Measurements from ENCODE around the gene HIC1.

HIC1 gene

GRCh38 chr17:2050300-2051060, 4.4 kb upstream of the HIC1 start:
- peak; percentile 40 for ATAC-seq
- Mint-ChIP-seq H3K36me3 (no peaks in the 10 kb centered on the region), H3K27ac (no peak overlapping the region), H3K4me3 (peak overlapping the region; percentile 52), H3K4me1 (peaks cover 42% of the 10 kb centered on the region), H3K9me3 (no peaks in the 10 kb centered on the region), H3K27me3 (peaks cover 31% of the 10 kb centered on the region)

- Mint-ChIP-seq H3K4me1 (peaks cover 42% of the 10 kb centered on the region), H3K4me3 (peak overlapping the region; percentile 52), H3K27me3 (peaks cover 31% of the 10 kb centered on the region), H3K36me3 (no peaks in the 10 kb centered on the region), H3K27ac (no peak overlapping the region), H3K9me3 (no peaks in the 10 kb centered on the region)
- no peak for ATAC-seq
Observed at GRCh38 chr17:2051061-2051932, 3.6 kb upstream of the HIC1 start.

GRCh38 chr17:2051933-2052559, 2.9 kb upstream of the HIC1 start:
- Mint-ChIP-seq H3K36me3 (no peaks in the 10 kb centered on the region), H3K27me3 (peaks cover 31% of the 10 kb centered on the region), H3K4me1 (peaks cover 42% of the 10 kb centered on the region), H3K4me3 (peak overlapping the region; percentile 8), H3K9me3 (no peaks in the 10 kb centered on the region), H3K27ac (no peak overlapping the region)
- ATAC-seq = no peak

GRCh38 chr17:2053380-2054261, 1.3 kb upstream of the HIC1 start:
- peaks cover 20% of the 10 kb centered on the region for H3K27me3 Mint-ChIP-seq
- H3K36me3 Mint-ChIP-seq = no peaks in the 10 kb centered on the region
- H3K9me3 Mint-ChIP-seq = no peaks in the 10 kb centered on the region
- H3K27ac Mint-ChIP-seq = no peak overlapping the region
- peaks cover 34% of the 10 kb centered on the region for H3K4me1 Mint-ChIP-seq
- no peak for ATAC-seq
- H3K4me3 Mint-ChIP-seq = peak overlapping the region; percentile 77

- Mint-ChIP-seq H3K36me3 (no peaks in the 10 kb centered on the region), H3K27me3 (peaks cover 20% of the 10 kb centered on the region)
- no peak for ATAC-seq
Observed at GRCh38 chr17:2054262-2054511, 716 bp upstream of the HIC1 start.

GRCh38 chr17:2055292-2056205, 646 bp downstream of the HIC1 start:
- peak overlapping the region; percentile 74 for H3K4me3 Mint-ChIP-seq
- peak overlapping the region; percentile 44 for H3K27ac Mint-ChIP-seq
- peaks cover 40% of the 10 kb centered on the region for H3K4me1 Mint-ChIP-seq
- H3K27me3 Mint-ChIP-seq = peaks cover 27% of the 10 kb centered on the region
- H3K36me3 Mint-ChIP-seq = peaks cover 6% of the 10 kb centered on the region
- peak; percentile 13 for ATAC-seq
- no peaks in the 10 kb centered on the region for H3K9me3 Mint-ChIP-seq

More at GRCh38 chr17:2054262-2054511, 716 bp upstream of the HIC1 start:
- H3K27ac Mint-ChIP-seq = no peak overlapping the region
- peak overlapping the region; percentile 77 for H3K4me3 Mint-ChIP-seq
- H3K9me3 Mint-ChIP-seq = no peaks in the 10 kb centered on the region
- peaks cover 30% of the 10 kb centered on the region for H3K4me1 Mint-ChIP-seq

- Mint-ChIP-seq H3K36me3 (peaks cover 14% of the 10 kb centered on the region), H3K27me3 (peaks cover 21% of the 10 kb centered on the region), H3K4me3 (peak overlapping the region; percentile 74), H3K9me3 (no peaks in the 10 kb centered on the region), H3K4me1 (peaks cover 43% of the 10 kb centered on the region), H3K27ac (peak overlapping the region; percentile 44)
- ATAC-seq = no peak
Observed at GRCh38 chr17:2056206-2057174, 1.6 kb downstream of the HIC1 start.

- H3K27ac Mint-ChIP-seq = peak overlapping the region; percentile 58
- H3K9me3 Mint-ChIP-seq = no peaks in the 10 kb centered on the region
- peaks cover 21% of the 10 kb centered on the region for H3K36me3 Mint-ChIP-seq
- peak overlapping the region; percentile 26 for H3K4me3 Mint-ChIP-seq
- peaks cover 35% of the 10 kb centered on the region for H3K4me1 Mint-ChIP-seq
- H3K27me3 Mint-ChIP-seq = peaks cover 14% of the 10 kb centered on the region
- ATAC-seq = no peak
Observed at GRCh38 chr17:2057175-2057759, 2.4 kb downstream of the HIC1 start.

GRCh38 chr17:2057760-2058585, 3.1 kb downstream of the HIC1 start:
- H3K27me3 Mint-ChIP-seq = peaks cover 11% of the 10 kb centered on the region
- H3K36me3 Mint-ChIP-seq = peaks cover 28% of the 10 kb centered on the region
- no peak for ATAC-seq
- H3K9me3 Mint-ChIP-seq = no peaks in the 10 kb centered on the region
- H3K4me1 Mint-ChIP-seq = peaks cover 39% of the 10 kb centered on the region
- H3K4me3 Mint-ChIP-seq = peak overlapping the region; percentile 26
- H3K27ac Mint-ChIP-seq = peak overlapping the region; percentile 58

- peak overlapping the region; percentile 60 for H3K4me3 Mint-ChIP-seq
Observed at GRCh38 chr17:2058586-2059546, 4.0 kb downstream of the HIC1 start.

More at GRCh38 chr17:2058586-2059546, 4.0 kb downstream of the HIC1 start:
- H3K9me3 Mint-ChIP-seq = no peaks in the 10 kb centered on the region
- H3K4me1 Mint-ChIP-seq = peaks cover 38% of the 10 kb centered on the region
- peaks cover 35% of the 10 kb centered on the region for H3K36me3 Mint-ChIP-seq
- peaks cover 11% of the 10 kb centered on the region for H3K27me3 Mint-ChIP-seq
- peak overlapping the region; percentile 65 for H3K27ac Mint-ChIP-seq
- peak; percentile 37 for ATAC-seq
